Esophagus squamous epithelium (tissue), 4 donors: ENCODE data around the gene RIMS3.

Experiments used
- CTCF ChIP-seq, 6 experiments: fragments of 450-650 bp in 4 of 6; fragments of 200-600 bp in 2 of 6; sonication (generic) in 2 of 6; IDR thresholded peaks; one replicate each; pipeline ENCODE4 v1.5.1; 2016 to 2019; ENCODE audit warnings: antibody characterized with exemption in 6 of 6, mild to moderate bottlenecking in 4 of 6, moderate library complexity in 4 of 6
- POLR2A ChIP-seq, 4 donors: fragments of 450-650 bp; IDR thresholded peaks; one replicate each; pipeline ENCODE4 v1.6.1; 2017; ENCODE audit warnings: antibody characterized with exemption in 4 of 4, mild to moderate bottlenecking in 4 of 4, moderate library complexity in 3 of 4

- TF ChIP-seq CTCF (IDR thresholded peaks at IDR 0.05) (no peak), POLR2A (IDR thresholded peaks at IDR 0.05) (no peak)
These were observed 1.3 kb downstream of the RIMS3 start for GRCh38 chr1:40664167-40664537.
